Spleen (tissue), 7 donors: ENCODE results near the gene TMEM174.
"Not testable (repeated sequence)": the region's sequence is repeated elsewhere in the genome, so short reads cannot be mapped to it uniquely, and the experiment has no call there.

Experiments used
- POLR2A ChIP-seq, 3 donors: fragments of 450-650 bp; IDR thresholded peaks; one replicate each; pipeline ENCODE4 v1.5.1; 2017; ENCODE audit warnings: antibody characterized with exemption in 3 of 3, mild to moderate bottlenecking in 1 of 3
- POLR2AphosphoS5 ChIP-seq, 3 donors: sonication (generic); formaldehyde crosslinking; IDR thresholded peaks; one replicate each; pipeline ENCODE4 v1.5.1; 2017; ENCODE audit warnings: antibody characterized with exemption in 3 of 3
- TF ChIP-seq, protein P1 (sequence below), 11 experiments: fragments of 200-600 bp in 7 of 11; fragments of 450-650 bp in 4 of 11; sonication (generic) in 4 of 11; IDR thresholded peaks in 8 of 11; conservative IDR thresholded peaks in 3 of 11; 1 replicate in 7 of 11; 2 replicates in 4 of 11; pipeline versions ENCODE4 v1.4.0 to v1.8.0; 2016 to 2021; ENCODE audit warnings: antibody characterized with exemption in 11 of 11, inconsistent platforms in 4 of 11, mild to moderate bottlenecking in 1 of 11
- donor health status: DM: no; HTN: no; CAD: no; lungs with moderate emphysema.
- donor health status: DM: no; HTN: no; CAD: no.
- donor health status: DM: no; HTN: no; CAD: no.

DNA sequence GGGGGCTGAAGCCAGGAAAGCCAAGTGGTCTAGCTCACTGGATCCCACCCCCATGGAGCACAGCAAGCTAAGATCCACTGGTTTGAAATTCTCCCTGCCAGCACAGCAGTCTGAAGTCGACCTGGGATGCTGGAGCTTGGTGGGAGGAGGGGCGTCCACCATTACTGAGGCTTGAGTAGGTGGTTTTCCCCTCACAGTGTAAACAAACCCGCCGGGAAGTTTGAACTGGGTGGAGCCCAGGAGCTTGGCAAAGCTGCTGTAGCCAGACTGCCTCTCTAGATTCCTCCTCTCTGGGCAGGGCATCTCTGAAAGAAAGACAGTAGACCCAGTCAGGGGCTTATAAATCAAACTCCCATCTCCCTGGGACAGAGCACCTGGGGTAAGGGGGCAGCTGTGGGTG, 34.2 kb downstream of the TMEM174 start:
- TF ChIP-seq, protein P1, sequence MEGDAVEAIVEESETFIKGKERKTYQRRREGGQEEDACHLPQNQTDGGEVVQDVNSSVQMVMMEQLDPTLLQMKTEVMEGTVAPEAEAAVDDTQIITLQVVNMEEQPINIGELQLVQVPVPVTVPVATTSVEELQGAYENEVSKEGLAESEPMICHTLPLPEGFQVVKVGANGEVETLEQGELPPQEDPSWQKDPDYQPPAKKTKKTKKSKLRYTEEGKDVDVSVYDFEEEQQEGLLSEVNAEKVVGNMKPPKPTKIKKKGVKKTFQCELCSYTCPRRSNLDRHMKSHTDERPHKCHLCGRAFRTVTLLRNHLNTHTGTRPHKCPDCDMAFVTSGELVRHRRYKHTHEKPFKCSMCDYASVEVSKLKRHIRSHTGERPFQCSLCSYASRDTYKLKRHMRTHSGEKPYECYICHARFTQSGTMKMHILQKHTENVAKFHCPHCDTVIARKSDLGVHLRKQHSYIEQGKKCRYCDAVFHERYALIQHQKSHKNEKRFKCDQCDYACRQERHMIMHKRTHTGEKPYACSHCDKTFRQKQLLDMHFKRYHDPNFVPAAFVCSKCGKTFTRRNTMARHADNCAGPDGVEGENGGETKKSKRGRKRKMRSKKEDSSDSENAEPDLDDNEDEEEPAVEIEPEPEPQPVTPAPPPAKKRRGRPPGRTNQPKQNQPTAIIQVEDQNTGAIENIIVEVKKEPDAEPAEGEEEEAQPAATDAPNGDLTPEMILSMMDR (IDR thresholded peaks at IDR 0.05 in 8 of 11, conservative IDR thresholded peaks at IDR 0.05 in 3 of 11) = not testable (repeated sequence)
- TF ChIP-seq POLR2A, POLR2AphosphoS5 (IDR thresholded peaks at IDR 0.05): not testable (repeated sequence)
